Measurements from ENCODE around the gene SLC5A4.

- TF ChIP-seq CTCF (IDR thresholded peaks at IDR 0.05) (no peak), EZH2 (IDR thresholded peaks at IDR 0.05; ENCODE audit: borderline replicate concordance, insufficient read depth, low read depth, low read length, poor library complexity, severe bottlenecking) (no peak)
These were observed 579 bp upstream of the SLC5A4 start for GRCh38 chr22:32255726-32256125.

Data from B cell (primary cell).